SK-N-SH (cell line): ENCODE data around the gene TRMT44. TPM values are rescaled to one million over a fixed set of nuclear protein-coding genes. Genes with fewer than 3 reads are reported as not detected.

Source experiments
- CTCF ChIA-PET: fragments of 300-600, 350-600 bp; formaldehyde crosslinking; extraction: SDS; loops from one replicate; lab custom pipeline; 2021; lab: Yijun Ruan, JAX
- POLR2A ChIA-PET: fragments of 350-600 bp; sonication (Branson Sonifier 250); formaldehyde crosslinking; extraction: SDS; loops from one replicate; lab custom pipeline; 2020; ENCODE audit warnings: antibody characterized with exemption, inconsistent platforms; lab: Yijun Ruan, JAX
- DNase-seq: peaks from one replicate; pipeline ENCODE4 v3.0.0; 2012
- H2AFZ ChIP-seq: fragments of 200-600 bp; sonication (generic); 2 replicates; pipeline ENCODE4 v1.8.1; 2016; ENCODE audit warnings: antibody characterized with exemption, mild to moderate bottlenecking, low read depth
- H3F3A ChIP-seq: fragments of 200-600 bp; sonication (generic); replicated peaks from 2 replicates; pipeline ENCODE3; 2016; ENCODE audit warnings: antibody characterized with exemption, mild to moderate bottlenecking; ENCODE audit not compliant: insufficient read depth
- H3K27ac ChIP-seq, 2 experiments: fragments of 200-500 bp in 1 of 2; fragments of 200-600 bp in 1 of 2; sonication (Bioruptor generic) in 1 of 2; sonication (generic), shearing (Covaris generic) in 1 of 2; 2 replicates each; pipeline versions ENCODE4 v1.5.1 to v1.6.1; 2014 to 2016; ENCODE audit warnings: low read depth in 2 of 2, inconsistent platforms in 1 of 2, low read length in 1 of 2, mild to moderate bottlenecking in 1 of 2, mixed read lengths in 1 of 2
- H3K27me3 ChIP-seq: fragments of 200-600 bp; sonication (generic), shearing (Covaris generic); 2 replicates; pipeline ENCODE4 v1.6.1; 2016; ENCODE audit warnings: mixed run types; ENCODE audit not compliant: insufficient read depth
- H3K36me3 ChIP-seq, 2 experiments: fragments of 200-500 bp in 1 of 2; fragments of 200-600 bp in 1 of 2; sonication (Bioruptor generic) in 1 of 2; sonication (generic) in 1 of 2; replicated peaks in 1 of 2; 2 replicates each; pipeline versions ENCODE3 to v1.5.1; 2014 to 2016; ENCODE audit warnings: low read length in 1 of 2, mild to moderate bottlenecking in 1 of 2; ENCODE audit not compliant: insufficient read depth in 2 of 2, control insufficient read depth in 1 of 2
- H3K4me1 ChIP-seq, 2 experiments: fragments of 200-500 bp in 1 of 2; fragments of 200-600 bp in 1 of 2; sonication (Bioruptor generic) in 1 of 2; sonication (generic), shearing (Covaris generic) in 1 of 2; 2 replicates each; pipeline versions ENCODE4 v1.5.1 to v1.6.1; 2014 to 2016; ENCODE audit warnings: low read depth in 1 of 2, low read length in 1 of 2, mixed run types in 1 of 2; ENCODE audit not compliant: insufficient read depth in 2 of 2, control insufficient read depth in 1 of 2
- H3K4me2 ChIP-seq: fragments of 200-600 bp; sonication (generic), shearing (Covaris generic); 2 replicates; pipeline ENCODE4 v1.6.1; 2017; ENCODE audit warnings: mixed run types
- H3K4me3 ChIP-seq, 2 experiments: fragments of 200-500 bp in 1 of 2; fragments of 200-600 bp in 1 of 2; sonication (Bioruptor generic) in 1 of 2; sonication (generic), shearing (Covaris generic) in 1 of 2; 2 replicates each; pipeline versions ENCODE4 v1.5.1 to v1.8.1; 2014 to 2016; ENCODE audit warnings: low read depth in 2 of 2, inconsistent platforms in 1 of 2, low read length in 1 of 2, mild to moderate bottlenecking in 1 of 2, mixed read lengths in 1 of 2, moderate library complexity in 1 of 2
- H3K79me2 ChIP-seq: fragments of 200-600 bp; sonication (generic); 2 replicates; pipeline ENCODE4 v1.8.1; 2017; ENCODE audit warnings: mild to moderate bottlenecking; ENCODE audit not compliant: insufficient read depth
- H3K9ac ChIP-seq: fragments of 200-600 bp; sonication (generic); 2 replicates; pipeline ENCODE4 v1.6.1; 2017; ENCODE audit warnings: mixed run types
- H3K9me2 ChIP-seq: fragments of 200-600 bp; sonication (generic); 2 replicates; pipeline ENCODE4 v1.6.1; 2017; ENCODE audit warnings: mixed run types
- H3K9me3 ChIP-seq: fragments of 200-600 bp; sonication (generic); 2 replicates; pipeline ENCODE4 v1.6.1; 2017; ENCODE audit warnings: mixed run types, mild to moderate bottlenecking, moderate library complexity
- H4K20me1 ChIP-seq: fragments of 200-600 bp; sonication (generic); 2 replicates; pipeline ENCODE4 v1.6.1; 2017; ENCODE audit warnings: mild to moderate bottlenecking, mixed run types; ENCODE audit not compliant: insufficient read depth
- GATA2 ChIP-seq: sonication (generic); formaldehyde crosslinking; IDR thresholded peaks from 2 replicates; pipeline ENCODE4 v1.5.0; 2020; ENCODE audit warnings: mild to moderate bottlenecking, missing genetic modification reagents
- IRF3 ChIP-seq: fragments of 150-350 bp; IDR thresholded peaks from 2 replicates; pipeline ENCODE4 v1.6.1; 2016; ENCODE audit warnings: mild to moderate bottlenecking, low read depth, low read length
- MAX ChIP-seq: IDR thresholded peaks from 2 replicates; pipeline ENCODE4 v1.4.0; 2012; ENCODE audit warnings: low read depth
- MXI1 ChIP-seq: IDR thresholded peaks from 2 replicates; pipeline ENCODE4 v1.6.1; 2012; ENCODE audit warnings: mild to moderate bottlenecking, low read depth, low read length, improper control_type of control experiment
- PBX3 ChIP-seq: IDR thresholded peaks from 2 replicates; pipeline ENCODE4; 2012
- RAD21 ChIP-seq: IDR thresholded peaks from 2 replicates; pipeline ENCODE4 v1.6.1; 2012; ENCODE audit warnings: mild to moderate bottlenecking, low read length
- TEAD4 ChIP-seq: IDR thresholded peaks from 2 replicates; pipeline ENCODE4 v1.4.0; 2012; ENCODE audit warnings: mild to moderate bottlenecking, borderline replicate concordance; ENCODE audit not compliant: insufficient read depth
- YY1 ChIP-seq: IDR thresholded peaks from 2 replicates; pipeline ENCODE4 v1.4.0; 2012; ENCODE audit warnings: low read depth, mild to moderate bottlenecking
- ZBTB33 ChIP-seq: IDR thresholded peaks from 2 replicates; pipeline ENCODE4 v1.4.0; 2012; ENCODE audit warnings: low read depth, borderline replicate concordance
- WGBS: methylation state at CpG from one replicate; pipeline ENCODE4 v1.1.6; 2017; ENCODE audit warnings: low lambda C conversion rate; 5-methylcytosine and 5-hydroxymethylcytosine counted together
- polyA plus RNA-seq, 3 experiments: library from polyadenylated mRNA; depleted of rRNA; stranded (reverse); fragments of >200 nt; gene quantifications; 2 replicates each; pipeline ENCODE4 v1.2.3, GENCODE V29; 2012

Gene TRMT44
- polyA plus RNA-seq, 1 of the 3 experiments (the other 2 are of a cell fraction) = 6.0 TPM

GRCh38 chr4:8505229-8505628, 64.7 kb downstream of the TRMT44 start (continued):
- no peak for TF ChIP-seq YY1

- Histone ChIP-seq H3K36me3 (no peaks in the 10 kb centered on the region), H3F3A (no peaks in the 10 kb centered on the region), H3K4me2 (no peak overlapping the region), H2AFZ (no peak overlapping the region), H4K20me1 (no peaks in the 10 kb centered on the region), H3K79me2 (no peaks in the 10 kb centered on the region), H3K27me3 (peaks cover 10% of the 10 kb centered on the region; the same call in 1 of the 2 replicates), H3K9me2 (no peaks in the 10 kb centered on the region), H3K9ac (no peak overlapping the region), H3K4me1 (peaks cover 0 to 9% of the 10 kb centered on the region in 2 experiments; a peak in 1 of 4 replicates), H3K4me3 (no peak overlapping the region), H3K9me3 (no peaks in the 10 kb centered on the region), H3K27ac (no peak overlapping the region)
- TF ChIP-seq GATA2 (no peak), IRF3 (no peak), PBX3 (no peak), TEAD4 (no peak), MXI1 (no peak), RAD21 (no peak), ZBTB33 (no peak), MAX (no peak)
- POLR2A ChIA-PET = no interaction called here
- no peak for DNase-seq
- CTCF ChIA-PET = no interaction called here
- WGBS = 33% methylated on average over 5 of the region's 5 CpGs
Observed at GRCh38 chr4:8506006-8506372, 65.4 kb downstream of the TRMT44 start.
